HepG2 (cell line): Measurements from ENCODE around the gene ARHGAP32. TPM values are rescaled to one million over a fixed set of nuclear protein-coding genes. Genes with fewer than 3 reads are reported as not detected.

Experiments used
- ATAC-seq: fragments of 200-7000 bp; cut with Tn5 transposase; 3 replicates; pipeline ENCODE4 v1.9.1; 2020; ENCODE audit warnings: mild to moderate bottlenecking, moderate library complexity
- BruUV-seq: library from RNA; stranded (reverse); fragments of 400-500 nt; replicated peaks from 2 replicates; lab custom pipeline; 2021; lab: Mats Ljungman, UMichigan
- CTCF ChIA-PET: fragments of 300-600 bp; formaldehyde crosslinking; extraction: SDS; loops from one replicate; lab custom pipeline; 2021; ENCODE audit warnings: low total read pairs, inconsistent platforms, low intra/inter-chr PET ratio; lab: Yijun Ruan, JAX
- POLR2A ChIA-PET: fragments of 350-600 bp; sonication (Branson Sonifier 250); formaldehyde crosslinking; loops from one replicate; lab custom pipeline; 2020; ENCODE audit warnings: antibody characterized with exemption, inconsistent platforms; lab: Yijun Ruan, JAX
- DNase-seq: peaks from one replicate; pipeline ENCODE4 v3.0.0-alpha.2; 2015; ENCODE audit warnings: low spot score
- FAIRE-seq: peaks from 3 replicates; lab custom pipeline; 2011; peaks lifted over from hg19 to GRCh38; lab: Jason Lieb, UNC
- H2AFZ ChIP-seq: one replicate; pipeline ENCODE4 v1.6.1; 2011; ENCODE audit warnings: low read length, inconsistent platforms
- H3K27ac ChIP-seq: fragments of 300-600 bp; 3 replicates; pipeline ENCODE4 v1.8.0; 2011; ENCODE audit warnings: mixed run types, mild to moderate bottlenecking, mixed read lengths, low read length, inconsistent platforms; ENCODE audit not compliant: insufficient read depth; ENCODE audit errors: extremely low read length
- H3K27me3 ChIP-seq, 2 experiments: fragments of 200-600 bp in 1 of 2; 2 replicates in 1 of 2; 3 replicates in 1 of 2; pipeline versions ENCODE4 v1.6.0 to v1.8.0; 2011; ENCODE audit warnings: low read length in 2 of 2, mild to moderate bottlenecking in 2 of 2, moderate library complexity in 2 of 2, inconsistent platforms in 1 of 2; ENCODE audit not compliant: insufficient read depth in 2 of 2, control insufficient read depth in 1 of 2
- H3K36me3 ChIP-seq, 2 experiments: fragments of 200-600 bp in 1 of 2; replicated peaks in 1 of 2; 2 replicates in 1 of 2; 3 replicates in 1 of 2; pipeline versions ENCODE4 v1.5.1 to v1.8.0; 2011; ENCODE audit warnings: low read length in 2 of 2, inconsistent platforms in 1 of 2; ENCODE audit not compliant: insufficient read depth in 2 of 2, control insufficient read depth in 1 of 2
- H3K4me1 ChIP-seq: 2 replicates; pipeline ENCODE4 v1.5.1; 2012; ENCODE audit warnings: low read length, inconsistent platforms; ENCODE audit not compliant: insufficient read depth
- H3K4me2 ChIP-seq: 2 replicates; pipeline ENCODE4 v1.6.0; 2011; ENCODE audit warnings: low read depth, low read length, inconsistent platforms
- H3K4me3 ChIP-seq, 3 experiments: fragments of 200-600 bp in 1 of 3; sonication (generic), shearing (Covaris generic) in 1 of 3; replicated peaks in 1 of 3; 2 replicates each; pipeline ENCODE4 v1.5.1; 2011 to 2016; ENCODE audit warnings: low read length in 3 of 3, inconsistent platforms in 2 of 3, low read depth in 2 of 3, mild to moderate bottlenecking in 2 of 3, control low read depth in 1 of 3, mixed read lengths in 1 of 3; ENCODE audit not compliant: insufficient read depth in 1 of 3
- H3K79me2 ChIP-seq: one replicate; pipeline ENCODE4 v1.6.1; 2011; ENCODE audit warnings: low read length, inconsistent platforms; ENCODE audit not compliant: insufficient read depth
- H3K9ac ChIP-seq: 2 replicates; pipeline ENCODE4 v1.6.0; 2011; ENCODE audit warnings: mild to moderate bottlenecking, low read depth, low read length, inconsistent platforms; ENCODE audit not compliant: insufficient read depth
- H3K9me3 ChIP-seq: 2 replicates; pipeline ENCODE4 v1.5.1; 2012; ENCODE audit warnings: mild to moderate bottlenecking, low read length
- H4K20me1 ChIP-seq: 2 replicates; pipeline ENCODE4 v1.6.0; 2011; ENCODE audit warnings: inconsistent platforms, mild to moderate bottlenecking, low read length, moderate library complexity; ENCODE audit not compliant: insufficient read depth
- CCDC6 ChIP-seq: sonication (generic); formaldehyde crosslinking; IDR thresholded peaks from 2 replicates; pipeline ENCODE4 v1.8.1; 2022; ENCODE audit warnings: mild to moderate bottlenecking, missing genetic modification reagents, moderate library complexity
- GFI1 ChIP-seq: sonication (generic); formaldehyde crosslinking; IDR thresholded peaks from 2 replicates; pipeline ENCODE4 v1.5.0; 2020; ENCODE audit warnings: missing genetic modification reagents, mild to moderate bottlenecking, borderline replicate concordance
- HHEX ChIP-seq: IDR thresholded peaks from 2 replicates; pipeline ENCODE4 v1.6.1; 2016; ENCODE audit warnings: control low read depth
- HNRNPH1 ChIP-seq: fragments of 200-400 bp; formaldehyde crosslinking; optimal IDR thresholded peaks from 2 replicates; pipeline ENCODE3; 2017; ENCODE audit warnings: mild to moderate bottlenecking, low read depth, low read length
- NFIB ChIP-seq: sonication (generic); formaldehyde crosslinking; IDR thresholded peaks from 2 replicates; pipeline ENCODE4 v1.9.0; 2021; ENCODE audit warnings: missing genetic modification reagents, mild to moderate bottlenecking, borderline replicate concordance
- RFX1 ChIP-seq: fragments of 450-650 bp; IDR thresholded peaks from 2 replicates; pipeline ENCODE4 v1.6.1; 2017
- THAP8 ChIP-seq: sonication (generic); formaldehyde crosslinking; IDR thresholded peaks from 2 replicates; pipeline ENCODE4 v1.5.1; 2020; ENCODE audit warnings: missing genetic modification reagents, mild to moderate bottlenecking, borderline replicate concordance
- U2AF1 ChIP-seq: fragments of 200-400 bp; formaldehyde crosslinking; optimal IDR thresholded peaks from 2 replicates; pipeline ENCODE3; 2017; ENCODE audit warnings: mild to moderate bottlenecking, low read depth, low read length
- ZNF331 ChIP-seq: sonication (generic); formaldehyde crosslinking; IDR thresholded peaks from 2 replicates; pipeline ENCODE4 v1.4.0; 2020; ENCODE audit warnings: missing genetic modification reagents
- ZNF383 ChIP-seq: sonication (generic); formaldehyde crosslinking; IDR thresholded peaks from 2 replicates; pipeline ENCODE4 v1.4.0; 2020; ENCODE audit warnings: missing genetic modification reagents, mild to moderate bottlenecking, borderline replicate concordance
- ZNF460 ChIP-seq: sonication (generic); formaldehyde crosslinking; IDR thresholded peaks from 2 replicates; pipeline ENCODE4 v1.5.1; 2020; ENCODE audit warnings: missing genetic modification reagents, mild to moderate bottlenecking, borderline replicate concordance
- ZNF768 ChIP-seq: sonication (generic); formaldehyde crosslinking; IDR thresholded peaks from 2 replicates; pipeline ENCODE4 v1.4.0; 2020; ENCODE audit warnings: missing genetic modification reagents
- WGBS: methylation state at CpG from one replicate; pipeline ENCODE4 v1.1.6; 2017; ENCODE audit warnings: low lambda C conversion rate; 5-methylcytosine and 5-hydroxymethylcytosine counted together
- in situ Hi-C: cut with HindIII; loops from 2 replicates; pipeline ENCODE4 v1.10.0; 2017; ENCODE audit warnings: low pct_unique_long_range_greater_than_20kb; ENCODE audit not compliant: extremely low pct_ligation_motif_present
- intact Hi-C: fragments of 100-400 bp; cut with micrococcal nuclease; formaldehyde crosslinking; loops from one replicate; pipeline ENCODE4 v1.10.0; 2022; ENCODE audit not compliant: unreplicated experiment
- polyA plus RNA-seq, 8 experiments: library from polyadenylated mRNA; depleted of rRNA in 3 of 8; stranded (reverse) in 7 of 8; unstranded in 1 of 8; fragments of >200 nt; fragmentation: Illumina TruSeq in 4 of 8; extraction: Trizol in 4 of 8; gene quantifications; 2 replicates each; pipeline versions ENCODE4 v1.2.1 to v1.2.3, GENCODE V29; 2011 to 2016; ENCODE audit warnings: low read depth in 4 of 8, missing spikeins in 1 of 8, mixed read lengths in 1 of 8; ENCODE audit not compliant: insufficient read depth in 1 of 8
- total RNA-seq, 5 experiments: library from RNA; depleted of rRNA; stranded (reverse); fragments of >200 nt; fragmentation: Illumina TruSeq; extraction: Trizol; gene quantifications; 2 replicates each; pipeline ENCODE4 v1.2.3, GENCODE V29; 2016; ENCODE audit warnings: low read depth in 1 of 5
- TF ChIP-seq, protein P1 (sequence below): sonication (generic); formaldehyde crosslinking; IDR thresholded peaks from 2 replicates; pipeline ENCODE4 v1.5.1; 2020; ENCODE audit warnings: mild to moderate bottlenecking, missing genetic modification reagents, moderate library complexity

ARHGAP32 gene
- total and polyA plus RNA-seq, 2 of the 13 experiments (the other 11 are each of a cell fraction or from before 2014, with no cell fraction given): 6.3 to 8.2 TPM

DNA sequence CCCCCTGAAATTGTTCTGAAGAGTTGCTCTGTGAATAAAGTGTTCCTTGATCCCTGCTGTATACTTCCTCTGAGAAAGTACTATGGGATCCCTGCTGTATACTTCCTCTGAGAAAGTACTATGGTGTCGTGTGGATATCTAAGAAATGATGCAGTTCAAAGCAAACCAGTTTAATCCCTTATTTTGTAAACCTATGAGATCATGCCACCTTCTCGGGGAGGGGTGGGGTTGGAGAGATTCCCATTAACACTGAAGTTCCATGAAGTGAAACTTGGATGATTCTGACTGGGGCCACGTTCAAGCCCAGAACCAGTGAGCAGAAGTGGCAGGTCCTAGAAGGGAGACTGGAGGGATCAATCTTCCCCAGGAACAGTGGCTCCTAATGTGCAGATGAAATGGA, 236.5 kb downstream of the ARHGAP32 start:
- ChIA-PET CTCF (interaction anchor here (0.8 to 2.1 kb wide), 3 partner anchors 70 to 376 kb away, joined by 3 to 38 read pairs (median 3); no protein-coding TSS in a partner anchor), POLR2A (no interaction called here)
- H3K9me3 ChIP-seq: no peaks in the 10 kb centered on the region
- FAIRE-seq: no peak
- H4K20me1 ChIP-seq: no peaks in the 10 kb centered on the region
- H3K4me2 ChIP-seq: no peak overlapping the region
- no peak overlapping the region for H3K27ac ChIP-seq
- H3K36me3 ChIP-seq: no peaks in the 10 kb centered on the region
- no peaks in the 10 kb centered on the region for H3K79me2 ChIP-seq
- no peak overlapping the region for H2AFZ ChIP-seq
- intact Hi-C loops (loop anchor here (1.0 to 10.0 kb wide), 2 partner anchors 71 to 781 kb away; no protein-coding TSS in a partner anchor), in situ Hi-C loops (loop anchor here (5.0 kb wide), 1 partner anchor 68 kb away; no protein-coding TSS in a partner anchor)
- no peak overlapping the region for H3K9ac ChIP-seq
- H3K27me3 ChIP-seq: no peaks in the 10 kb centered on the region
- no peak overlapping the region for H3K4me3 ChIP-seq
- no peaks in the 10 kb centered on the region for H3K4me1 ChIP-seq
- WGBS: 34% methylated on average over 3 of the region's 3 CpGs
- no peak for DNase-seq
- BruUV-seq: no TSS peak
- ATAC-seq: no peak
- TF ChIP-seq ZNF460 (CRISPR knock-in tag) (no peak), NFIB (CRISPR knock-in tag) (no peak), THAP8 (CRISPR knock-in tag) (no peak), ZNF331 (CRISPR knock-in tag) (no peak), CCDC6 (CRISPR knock-in tag) (no peak), ZNF383 (CRISPR knock-in tag) (no peak), HNRNPH1 (no peak), HHEX (no peak), ZNF768 (no peak), RFX1 (no peak), U2AF1 (no peak), GFI1 (CRISPR knock-in tag) (no peak)
- TF ChIP-seq, protein P1, sequence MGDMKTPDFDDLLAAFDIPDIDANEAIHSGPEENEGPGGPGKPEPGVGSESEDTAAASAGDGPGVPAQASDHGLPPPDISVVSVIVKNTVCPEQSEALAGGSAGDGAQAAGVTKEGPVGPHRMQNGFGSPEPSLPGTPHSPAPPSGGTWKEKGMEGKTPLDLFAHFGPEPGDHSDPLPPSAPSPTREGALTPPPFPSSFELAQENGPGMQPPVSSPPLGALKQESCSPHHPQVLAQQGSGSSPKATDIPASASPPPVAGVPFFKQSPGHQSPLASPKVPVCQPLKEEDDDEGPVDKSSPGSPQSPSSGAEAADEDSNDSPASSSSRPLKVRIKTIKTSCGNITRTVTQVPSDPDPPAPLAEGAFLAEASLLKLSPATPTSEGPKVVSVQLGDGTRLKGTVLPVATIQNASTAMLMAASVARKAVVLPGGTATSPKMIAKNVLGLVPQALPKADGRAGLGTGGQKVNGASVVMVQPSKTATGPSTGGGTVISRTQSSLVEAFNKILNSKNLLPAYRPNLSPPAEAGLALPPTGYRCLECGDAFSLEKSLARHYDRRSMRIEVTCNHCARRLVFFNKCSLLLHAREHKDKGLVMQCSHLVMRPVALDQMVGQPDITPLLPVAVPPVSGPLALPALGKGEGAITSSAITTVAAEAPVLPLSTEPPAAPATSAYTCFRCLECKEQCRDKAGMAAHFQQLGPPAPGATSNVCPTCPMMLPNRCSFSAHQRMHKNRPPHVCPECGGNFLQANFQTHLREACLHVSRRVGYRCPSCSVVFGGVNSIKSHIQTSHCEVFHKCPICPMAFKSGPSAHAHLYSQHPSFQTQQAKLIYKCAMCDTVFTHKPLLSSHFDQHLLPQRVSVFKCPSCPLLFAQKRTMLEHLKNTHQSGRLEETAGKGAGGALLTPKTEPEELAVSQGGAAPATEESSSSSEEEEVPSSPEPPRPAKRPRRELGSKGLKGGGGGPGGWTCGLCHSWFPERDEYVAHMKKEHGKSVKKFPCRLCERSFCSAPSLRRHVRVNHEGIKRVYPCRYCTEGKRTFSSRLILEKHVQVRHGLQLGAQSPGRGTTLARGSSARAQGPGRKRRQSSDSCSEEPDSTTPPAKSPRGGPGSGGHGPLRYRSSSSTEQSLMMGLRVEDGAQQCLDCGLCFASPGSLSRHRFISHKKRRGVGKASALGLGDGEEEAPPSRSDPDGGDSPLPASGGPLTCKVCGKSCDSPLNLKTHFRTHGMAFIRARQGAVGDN: no peak
